ENCODE measurements around the gene HOXB3.

DNA sequence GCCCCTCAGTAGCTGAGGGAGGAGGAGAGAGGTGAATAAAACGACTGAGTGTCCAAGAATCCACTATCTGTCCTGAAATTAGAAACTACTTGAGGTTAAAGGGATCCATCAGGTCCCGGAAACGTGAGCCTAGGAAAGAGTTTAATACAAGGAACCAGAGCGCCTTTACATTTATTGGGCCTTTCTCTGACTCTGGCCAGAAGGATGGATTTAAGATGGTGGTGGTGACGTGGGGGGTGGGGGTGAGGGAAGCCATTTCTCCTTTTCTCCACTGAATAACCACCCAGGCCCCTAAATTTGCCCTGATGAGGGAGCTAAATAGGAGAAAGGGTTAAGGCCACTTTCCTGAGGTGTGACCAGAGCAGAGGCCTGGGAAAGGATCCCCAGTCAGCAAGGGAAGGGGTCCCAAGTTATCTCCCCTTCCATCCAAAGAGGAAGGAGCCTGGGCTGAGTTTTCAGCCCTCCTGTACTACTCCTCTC lies 37.1 kb upstream of the HOXB3 start:
- TF ChIP-seq POLR2A (IDR thresholded peaks at IDR 0.05): no peak
- TF ChIP-seq, protein P1, sequence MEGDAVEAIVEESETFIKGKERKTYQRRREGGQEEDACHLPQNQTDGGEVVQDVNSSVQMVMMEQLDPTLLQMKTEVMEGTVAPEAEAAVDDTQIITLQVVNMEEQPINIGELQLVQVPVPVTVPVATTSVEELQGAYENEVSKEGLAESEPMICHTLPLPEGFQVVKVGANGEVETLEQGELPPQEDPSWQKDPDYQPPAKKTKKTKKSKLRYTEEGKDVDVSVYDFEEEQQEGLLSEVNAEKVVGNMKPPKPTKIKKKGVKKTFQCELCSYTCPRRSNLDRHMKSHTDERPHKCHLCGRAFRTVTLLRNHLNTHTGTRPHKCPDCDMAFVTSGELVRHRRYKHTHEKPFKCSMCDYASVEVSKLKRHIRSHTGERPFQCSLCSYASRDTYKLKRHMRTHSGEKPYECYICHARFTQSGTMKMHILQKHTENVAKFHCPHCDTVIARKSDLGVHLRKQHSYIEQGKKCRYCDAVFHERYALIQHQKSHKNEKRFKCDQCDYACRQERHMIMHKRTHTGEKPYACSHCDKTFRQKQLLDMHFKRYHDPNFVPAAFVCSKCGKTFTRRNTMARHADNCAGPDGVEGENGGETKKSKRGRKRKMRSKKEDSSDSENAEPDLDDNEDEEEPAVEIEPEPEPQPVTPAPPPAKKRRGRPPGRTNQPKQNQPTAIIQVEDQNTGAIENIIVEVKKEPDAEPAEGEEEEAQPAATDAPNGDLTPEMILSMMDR (IDR thresholded peaks at IDR 0.05 in 4 of 5, conservative IDR thresholded peaks at IDR 0.05 in 1 of 5): no peak

Data from gastrocnemius medialis (tissue), 4 donors.